NCI-H1092 (cell line): ENCODE data around the gene KEAP1.
"Not testable (repeated sequence)": the region's sequence is repeated elsewhere in the genome, so short reads cannot be mapped to it uniquely, and the experiment has no call there.

Source experiments
- DNase-seq: peaks from one replicate; lab custom pipeline; 2025; lab: John Stamatoyannopoulos, UW

KEAP1 gene

DNA sequence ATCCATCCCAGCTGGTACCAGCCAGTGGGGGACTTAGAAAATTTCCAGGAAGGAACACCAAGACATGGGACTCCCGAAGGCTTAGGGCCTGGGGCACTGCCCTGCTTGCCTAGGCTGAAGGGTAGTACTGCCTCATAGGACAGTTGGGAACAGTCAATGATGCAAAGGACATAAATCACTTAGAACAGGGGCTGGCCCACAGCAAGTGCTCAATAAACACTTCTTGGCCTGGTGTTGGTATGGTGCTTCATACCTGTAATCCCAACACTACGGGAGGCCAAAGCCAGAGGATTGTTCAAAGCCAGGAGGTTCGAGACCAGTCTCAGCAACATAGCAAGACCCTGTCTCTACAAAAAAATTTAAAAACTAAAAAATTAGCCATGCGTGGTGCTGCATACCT lies 5.8 kb downstream of the KEAP1 start:
- no peak for DNase-seq

DNA sequence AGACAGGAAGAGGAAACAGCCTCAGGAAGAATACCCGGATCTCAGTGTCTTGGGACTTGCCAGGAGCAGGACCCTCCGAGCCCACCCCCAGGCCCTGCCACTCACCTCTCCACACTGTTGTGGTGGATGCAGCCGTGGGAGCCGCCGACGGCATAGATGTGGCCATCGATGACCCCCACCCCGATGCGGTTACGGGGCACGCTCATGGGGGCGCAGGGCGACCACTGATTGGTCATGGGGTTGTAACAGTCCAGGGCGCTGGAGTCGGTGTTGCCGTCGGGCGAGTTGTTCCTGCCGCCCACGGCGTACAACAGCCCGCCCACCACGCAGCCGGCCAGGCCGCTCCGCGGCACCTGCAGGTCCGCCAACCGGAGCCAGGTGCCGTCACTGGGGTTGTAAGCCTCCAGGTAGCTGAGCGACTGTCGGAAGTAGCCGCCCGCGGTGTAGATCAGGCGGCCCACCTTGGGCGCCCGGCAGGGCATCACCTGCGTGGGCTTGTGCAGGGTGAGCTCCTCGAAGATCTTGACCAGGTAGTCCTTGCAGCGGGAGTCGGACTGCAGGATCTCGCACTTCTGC lies 11.6 kb downstream of the KEAP1 start:
- DNase-seq, result no peak

DNA sequence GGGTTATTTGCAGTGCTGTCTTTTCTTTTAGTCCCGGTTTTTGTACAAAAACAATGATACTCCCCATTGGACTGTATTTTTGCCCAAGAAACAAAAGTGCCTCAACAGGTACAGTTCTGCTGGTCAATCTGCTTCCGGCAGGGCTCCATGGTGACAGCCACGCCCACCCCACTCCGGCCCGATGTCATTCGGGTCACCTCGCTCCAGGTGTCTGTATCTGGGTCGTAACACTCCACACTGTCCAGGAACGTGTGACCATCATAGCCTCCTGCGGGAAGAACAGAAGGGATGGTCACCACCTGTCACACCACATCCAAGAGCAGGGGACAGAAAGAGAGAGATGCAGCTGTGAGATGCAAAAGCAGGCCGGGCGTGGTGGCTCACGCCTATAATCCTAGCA lies 16.6 kb downstream of the KEAP1 start:
- no peak for DNase-seq

DNA sequence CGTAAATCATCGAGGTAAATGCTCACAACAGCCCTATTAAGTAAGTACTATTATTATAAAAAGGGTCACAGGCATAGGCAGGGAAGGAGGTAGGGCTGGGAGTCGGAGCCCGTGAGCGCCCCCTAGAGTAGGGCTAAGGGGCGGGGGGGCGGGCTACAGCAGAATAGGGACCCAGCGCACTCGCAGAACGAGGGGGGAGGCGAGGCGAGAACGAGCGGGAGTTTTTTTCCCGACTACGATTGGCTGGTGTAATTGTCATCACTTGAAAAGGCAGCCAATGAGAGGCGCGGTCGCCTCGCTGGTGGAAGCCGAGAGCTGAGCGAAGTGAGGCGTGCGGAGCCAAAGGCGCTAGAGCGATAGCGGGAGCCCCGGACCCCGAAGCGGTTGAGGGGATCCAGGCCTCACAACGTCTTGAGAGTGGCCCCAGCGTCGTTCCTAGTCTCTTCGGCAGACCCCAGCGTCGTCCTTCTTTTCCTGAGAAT lies 24.2 kb downstream of the KEAP1 start:
- DNase-seq, result peak; percentile 90

DNA sequence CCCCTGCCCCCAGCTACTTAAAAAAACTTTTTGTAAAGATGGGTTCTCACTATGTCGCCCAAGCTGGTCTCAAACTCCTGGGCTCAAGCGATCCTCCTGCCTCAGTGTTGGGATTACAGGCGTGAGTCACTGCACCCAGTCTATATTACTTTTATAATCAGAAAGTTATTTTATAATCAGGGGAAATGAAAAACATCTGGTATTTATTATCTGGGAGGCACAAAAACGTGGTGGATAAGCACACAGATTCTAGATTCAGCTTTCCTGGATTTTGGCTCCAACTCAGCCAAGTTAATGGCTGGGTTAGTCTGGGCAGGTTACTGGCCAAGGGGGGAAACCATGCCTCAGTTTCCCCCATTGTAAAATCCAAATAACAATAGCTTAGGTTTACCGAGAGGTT lies 24.7 kb downstream of the KEAP1 start:
- DNase-seq, result no peak

DNA sequence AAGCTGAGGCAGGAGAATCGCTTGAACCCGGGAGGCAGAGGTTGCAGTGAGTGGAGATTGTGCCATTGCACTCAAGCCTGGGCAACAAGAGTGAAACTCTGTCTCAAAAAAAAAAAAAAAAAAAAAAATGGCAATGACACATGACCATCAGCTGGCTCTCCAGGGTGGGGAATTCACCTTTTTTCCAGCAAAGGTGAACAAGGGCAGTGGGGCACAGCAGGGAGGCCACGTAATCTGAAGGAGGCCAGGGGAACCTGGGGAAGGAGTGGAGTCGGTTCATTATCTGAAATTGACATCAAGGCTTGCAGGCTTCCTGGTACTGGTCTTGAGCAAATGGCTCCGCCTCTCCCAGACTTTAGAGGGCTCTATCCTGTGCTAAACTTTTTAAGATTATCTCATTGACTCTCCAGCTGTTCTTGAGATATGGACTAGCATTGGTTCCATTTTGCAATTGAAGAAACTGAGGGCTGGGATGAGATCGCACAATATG lies 28.1 kb downstream of the KEAP1 start:
- no peak for DNase-seq

DNA sequence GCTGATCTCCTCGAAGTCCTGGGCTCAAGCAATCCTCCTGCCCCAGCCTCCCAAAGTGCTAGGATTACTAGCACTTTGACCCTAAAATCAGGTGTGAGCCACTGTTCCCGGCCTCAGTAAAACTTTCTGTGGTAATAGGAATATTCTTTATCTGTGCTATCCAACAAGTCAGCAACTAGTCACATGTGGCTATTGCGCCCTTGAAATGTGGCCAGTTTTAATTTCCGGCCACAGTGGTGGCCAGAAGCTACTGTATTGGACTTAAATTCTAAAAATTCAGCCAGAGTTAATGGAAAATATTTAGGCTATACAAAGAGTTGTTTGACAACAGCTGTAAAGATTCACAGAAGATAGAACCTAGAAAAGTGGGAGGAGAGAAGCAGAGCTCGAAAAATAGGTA lies 30.0 kb downstream of the KEAP1 start:
- DNase-seq, result no peak

DNA sequence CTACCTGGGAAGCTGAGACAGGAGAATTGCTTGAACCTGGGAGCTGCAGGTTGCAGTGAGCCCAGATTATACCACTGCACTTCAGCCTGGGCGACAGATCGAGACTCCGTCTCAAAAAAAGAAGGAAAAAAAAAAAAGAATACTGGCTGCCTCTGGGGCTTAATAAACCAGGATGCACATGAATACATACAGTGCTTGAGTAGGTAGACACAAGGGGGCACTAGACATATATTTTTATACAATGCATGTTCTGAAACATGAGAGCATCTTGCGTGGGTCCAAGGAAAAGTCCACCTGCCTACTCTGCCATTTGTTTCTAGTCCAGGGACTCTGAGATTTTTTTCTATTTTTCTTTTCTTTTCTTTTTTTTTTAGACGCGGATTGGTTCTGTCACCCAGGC lies 31.2 kb downstream of the KEAP1 start:
- peak; percentile 23 for DNase-seq

DNA sequence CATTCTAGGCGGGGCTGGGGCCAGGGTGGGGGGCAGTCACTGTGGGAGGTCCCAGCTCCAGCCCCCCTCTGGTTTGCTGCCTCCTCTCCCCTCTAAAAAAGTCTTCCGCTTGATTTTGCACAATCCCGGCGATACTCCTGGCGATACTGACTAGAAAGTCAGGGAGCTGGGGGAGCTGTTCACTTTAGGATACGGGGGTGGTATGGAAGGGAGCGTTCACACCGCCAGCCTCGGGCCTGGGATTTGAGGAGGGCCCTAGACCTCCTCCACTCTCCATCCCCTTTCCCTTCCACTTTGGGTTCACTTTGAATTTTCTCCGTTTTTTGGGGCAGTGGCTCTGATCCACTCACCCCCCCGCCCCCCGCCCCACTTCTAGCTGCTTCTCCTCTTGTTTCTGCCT lies 35.0 kb downstream of the KEAP1 start:
- DNase-seq, result no peak

DNA sequence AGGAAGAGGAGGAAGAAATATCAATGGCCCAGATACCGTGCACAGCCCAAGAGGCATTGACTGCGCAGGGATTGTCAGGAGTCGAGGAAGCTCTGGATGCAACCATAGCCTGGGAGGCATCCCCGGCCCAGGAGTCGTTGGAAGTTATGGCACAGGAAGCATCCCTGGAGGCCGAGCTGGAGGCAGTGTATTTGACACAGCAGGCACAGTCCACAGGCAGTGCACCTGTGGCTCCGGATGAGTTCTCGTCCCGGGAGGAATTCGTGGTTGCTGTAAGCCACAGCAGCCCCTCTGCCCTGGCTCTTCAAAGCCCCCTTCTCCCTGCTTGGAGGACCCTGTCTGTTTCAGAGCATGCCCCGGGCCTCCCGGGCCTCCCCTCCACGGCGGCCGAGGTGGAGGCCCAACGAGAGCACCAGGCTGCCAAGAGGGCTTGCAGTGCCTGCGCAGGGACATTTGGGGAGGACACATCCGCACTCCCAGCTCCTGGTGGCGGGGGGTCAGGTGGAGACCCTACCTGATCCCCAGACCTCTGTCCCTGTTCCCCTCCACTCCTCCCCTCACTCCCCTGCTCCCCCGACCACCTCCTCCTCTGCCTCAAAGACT lies 36.0 kb downstream of the KEAP1 start:
- no peak for DNase-seq

DNA sequence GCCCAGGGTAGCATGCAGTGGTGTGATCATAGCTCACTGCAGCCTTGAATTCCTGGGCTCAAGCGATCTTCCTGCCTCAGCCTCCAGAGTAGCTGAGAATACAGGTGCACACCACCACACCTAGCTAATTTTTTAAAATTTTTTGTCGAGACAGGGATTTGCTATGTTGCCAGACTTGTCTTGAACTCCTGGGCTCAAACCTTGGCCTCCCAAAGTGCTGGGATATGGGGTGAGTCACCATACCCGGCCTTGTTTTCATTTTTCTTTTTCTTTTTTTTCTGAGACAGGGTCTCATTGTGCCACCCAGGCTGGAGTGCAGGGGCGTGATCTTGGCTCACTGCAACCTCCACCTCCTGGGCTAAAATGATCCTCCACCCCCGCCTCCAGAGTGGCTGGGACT lies 38.7 kb downstream of the KEAP1 start:
- DNase-seq, result no peak

DNA sequence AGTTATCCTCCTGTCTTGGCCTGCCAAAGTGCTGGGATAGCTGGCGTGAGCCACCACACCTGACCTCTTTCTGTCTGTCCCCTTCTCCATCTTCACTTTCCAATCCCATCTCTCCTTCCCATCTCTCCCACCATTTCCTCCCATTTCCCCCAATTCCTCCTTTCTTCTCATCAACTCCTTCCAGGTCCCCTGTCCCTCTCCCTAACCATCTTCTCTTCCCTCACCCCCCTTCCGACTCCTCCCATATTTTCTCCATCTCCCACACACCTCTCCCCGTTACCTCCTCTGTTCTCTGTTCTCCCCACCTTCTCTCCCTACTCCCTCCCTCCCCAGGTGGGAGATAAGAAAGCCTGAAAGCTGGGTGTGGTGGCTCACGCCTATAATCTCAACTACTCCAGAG lies 40.6 kb downstream of the KEAP1 start:
- no peak for DNase-seq

DNA sequence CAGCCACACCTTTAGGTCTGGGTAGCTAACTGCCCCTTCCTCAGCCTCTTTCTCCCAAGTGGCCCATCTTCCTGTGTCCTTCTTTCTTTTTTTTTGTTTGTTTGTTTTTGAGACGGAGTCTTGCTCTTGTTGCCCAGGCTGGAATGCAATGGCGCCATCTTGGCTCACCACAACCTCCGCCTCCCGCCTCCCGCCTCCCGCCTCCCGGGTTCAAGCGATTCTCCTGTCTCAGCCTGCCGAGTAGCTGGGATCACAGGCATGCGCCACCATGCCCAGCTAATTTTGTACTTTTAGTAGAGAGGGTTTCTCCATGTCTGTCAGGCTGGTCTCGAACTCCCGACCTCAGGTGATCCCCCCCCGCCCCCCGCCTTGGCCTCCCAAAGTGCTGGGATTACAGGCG lies 41.1 kb downstream of the KEAP1 start:
- DNase-seq, result not testable (repeated sequence)

DNA sequence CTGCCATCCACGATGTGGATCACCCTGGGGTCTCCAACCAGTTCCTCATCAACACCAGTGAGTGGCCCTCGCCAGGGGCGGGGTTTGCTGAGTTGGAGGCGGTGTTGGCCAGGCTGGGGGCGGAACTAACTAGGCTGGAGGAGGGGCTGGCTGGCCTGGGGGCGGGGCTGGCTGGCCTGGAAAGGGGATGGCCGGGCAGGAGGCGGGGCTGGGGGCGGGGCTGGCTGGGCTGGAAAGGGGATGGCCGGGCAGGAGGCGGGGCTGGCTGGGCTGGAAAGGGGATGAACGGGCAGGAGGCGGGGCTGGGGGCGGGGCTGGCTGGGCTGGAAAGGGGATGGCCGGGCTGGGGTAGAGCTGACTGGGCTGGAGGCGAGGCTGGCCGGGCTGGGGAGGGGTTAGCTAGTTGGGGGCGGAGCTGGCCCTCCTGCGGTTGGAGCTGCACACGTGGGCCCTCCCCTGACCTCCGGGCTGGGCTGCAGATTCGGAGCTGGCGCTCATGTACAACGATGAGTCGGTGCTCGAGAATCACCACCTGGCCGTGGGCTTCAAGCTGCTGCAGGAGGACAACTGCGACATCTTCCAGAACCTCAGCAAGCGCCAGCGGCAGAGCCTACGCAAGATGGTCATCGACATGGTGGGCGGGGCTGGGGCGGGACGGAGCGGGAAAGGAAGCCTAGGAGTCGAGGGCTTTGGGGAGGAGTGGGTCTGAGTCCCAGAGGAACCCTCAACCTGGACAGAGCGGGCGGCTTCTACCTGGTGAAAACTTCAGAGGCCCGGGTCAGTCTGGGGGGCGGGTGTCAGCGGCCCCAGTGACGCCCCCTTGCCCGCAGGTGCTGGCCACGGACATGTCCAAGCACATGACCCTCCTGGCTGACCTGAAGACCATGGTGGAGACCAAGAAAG lies 41.9 kb downstream of the KEAP1 start:
- DNase-seq, result peak; percentile 55

DNA sequence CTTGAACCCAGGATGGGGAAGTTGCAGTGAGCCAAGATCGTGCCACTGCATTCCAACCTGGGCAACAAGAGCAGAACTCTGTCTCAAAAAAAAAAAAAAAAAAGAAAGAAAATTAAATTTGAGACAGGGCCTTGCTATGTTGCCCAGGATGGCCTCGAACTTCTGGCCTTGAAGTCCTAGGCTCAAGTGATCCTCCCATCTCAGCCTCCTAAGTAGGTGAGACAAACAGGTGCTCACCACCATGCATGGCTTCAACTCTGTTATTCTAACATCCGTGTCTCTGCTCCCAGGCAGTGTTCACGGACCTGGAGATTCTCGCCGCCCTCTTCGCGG lies 42.5 kb downstream of the KEAP1 start:
- DNase-seq, result no peak

DNA sequence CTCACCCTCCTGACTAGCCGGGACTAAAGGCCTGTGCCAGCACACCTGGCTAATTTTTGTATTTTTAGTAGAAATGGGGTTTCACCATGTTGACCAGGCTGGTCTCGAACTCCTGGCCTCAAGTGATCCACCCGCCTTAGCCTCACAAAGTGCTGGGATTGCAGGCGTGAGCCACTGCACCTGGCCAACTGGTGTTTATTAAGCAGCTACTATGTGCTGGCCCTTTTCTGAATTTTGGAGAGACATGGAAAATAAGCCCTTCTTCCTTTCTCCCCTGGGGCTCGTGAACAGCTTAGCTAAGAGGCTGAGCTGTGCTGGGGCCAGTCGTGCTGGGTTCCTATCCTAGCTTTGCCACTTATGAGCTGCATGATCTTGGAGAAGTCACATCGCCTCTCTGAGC lies 44.4 kb downstream of the KEAP1 start:
- DNase-seq, result not testable (repeated sequence)

DNA sequence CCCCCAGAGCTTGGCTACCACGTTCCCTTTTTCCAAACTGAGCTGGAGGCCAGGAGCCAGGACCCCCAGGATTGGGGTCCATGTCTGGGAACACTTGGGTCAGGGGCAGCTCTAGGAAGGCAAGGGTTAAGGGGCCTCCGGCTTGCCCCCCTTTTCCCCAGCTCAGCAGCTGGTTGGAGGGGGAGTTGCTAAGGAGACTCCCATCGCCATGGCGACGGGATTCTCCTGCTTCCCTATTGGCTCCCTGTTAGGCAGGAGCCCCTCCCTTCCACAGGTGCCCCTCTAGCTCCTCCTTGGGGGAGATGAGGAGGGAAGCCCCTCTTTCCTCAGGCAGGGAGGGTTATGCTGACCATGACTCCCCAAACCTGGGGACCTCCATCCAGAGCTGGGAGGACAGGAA lies 48.9 kb downstream of the KEAP1 start:
- DNase-seq, result no peak

DNA sequence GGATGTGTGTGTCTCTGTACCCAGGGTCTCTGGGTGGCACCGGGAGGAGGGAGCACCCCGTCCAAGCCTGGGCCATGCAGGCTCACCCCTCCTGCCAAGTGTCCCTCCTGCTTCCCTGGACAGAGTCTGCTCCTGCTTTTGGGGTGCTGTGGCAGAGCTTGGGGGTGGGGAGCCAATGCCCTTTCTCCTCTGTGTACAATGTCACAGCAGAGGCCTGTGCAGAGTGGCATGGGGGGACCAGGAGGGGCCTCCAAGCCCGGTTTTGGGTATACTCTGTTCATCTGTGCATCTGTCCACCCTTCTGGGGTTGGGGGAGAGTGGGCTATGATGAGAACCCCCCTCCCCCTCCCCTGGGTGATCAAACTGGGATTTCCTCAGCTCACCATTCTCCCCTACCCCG lies 49.3 kb downstream of the KEAP1 start:
- DNase-seq, result no peak

DNA sequence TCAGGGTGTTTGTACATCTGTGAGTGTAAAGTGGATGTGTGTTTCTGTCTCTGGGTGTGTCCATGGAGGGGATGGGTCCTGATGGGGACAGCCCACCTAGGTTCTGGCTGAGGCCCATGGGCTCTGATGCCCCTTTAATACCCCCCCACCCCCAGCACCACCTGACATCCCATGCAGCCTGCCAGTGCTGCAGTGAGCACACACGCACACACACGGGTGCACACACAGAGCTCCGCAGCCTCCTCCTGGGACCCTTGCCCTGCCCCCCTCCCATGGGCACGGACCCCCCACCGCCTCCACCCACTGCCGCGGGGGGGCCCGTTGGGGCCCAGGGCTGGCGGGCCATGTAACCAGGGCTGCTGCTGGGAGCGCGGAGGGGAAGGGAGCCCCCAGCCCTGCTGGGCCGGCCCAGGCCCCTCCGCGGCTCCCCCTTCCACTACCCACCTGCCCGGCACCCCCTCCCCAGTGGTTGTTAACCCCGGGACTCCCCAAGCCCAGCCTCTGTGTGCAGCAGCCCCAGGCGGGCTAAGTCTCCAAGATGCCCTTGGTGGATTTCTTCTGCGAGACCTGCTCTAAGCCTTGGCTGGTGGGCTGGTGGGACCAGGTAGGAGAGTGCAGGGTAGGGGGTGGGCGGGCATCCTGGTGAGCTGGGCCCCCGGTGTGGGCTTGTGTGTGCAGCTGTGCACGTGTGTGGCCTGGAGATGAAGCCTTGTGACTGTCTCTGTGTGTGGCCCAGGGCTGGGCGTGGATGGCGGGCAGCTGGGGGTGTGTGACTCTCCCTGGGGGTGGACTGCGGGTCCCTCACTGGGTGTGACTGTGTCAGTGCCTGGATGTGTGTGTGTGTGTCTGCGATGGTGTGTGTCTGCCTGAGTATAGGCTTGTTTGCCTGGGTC lies 50.2 kb downstream of the KEAP1 start:
- DNase-seq, result no peak

DNA sequence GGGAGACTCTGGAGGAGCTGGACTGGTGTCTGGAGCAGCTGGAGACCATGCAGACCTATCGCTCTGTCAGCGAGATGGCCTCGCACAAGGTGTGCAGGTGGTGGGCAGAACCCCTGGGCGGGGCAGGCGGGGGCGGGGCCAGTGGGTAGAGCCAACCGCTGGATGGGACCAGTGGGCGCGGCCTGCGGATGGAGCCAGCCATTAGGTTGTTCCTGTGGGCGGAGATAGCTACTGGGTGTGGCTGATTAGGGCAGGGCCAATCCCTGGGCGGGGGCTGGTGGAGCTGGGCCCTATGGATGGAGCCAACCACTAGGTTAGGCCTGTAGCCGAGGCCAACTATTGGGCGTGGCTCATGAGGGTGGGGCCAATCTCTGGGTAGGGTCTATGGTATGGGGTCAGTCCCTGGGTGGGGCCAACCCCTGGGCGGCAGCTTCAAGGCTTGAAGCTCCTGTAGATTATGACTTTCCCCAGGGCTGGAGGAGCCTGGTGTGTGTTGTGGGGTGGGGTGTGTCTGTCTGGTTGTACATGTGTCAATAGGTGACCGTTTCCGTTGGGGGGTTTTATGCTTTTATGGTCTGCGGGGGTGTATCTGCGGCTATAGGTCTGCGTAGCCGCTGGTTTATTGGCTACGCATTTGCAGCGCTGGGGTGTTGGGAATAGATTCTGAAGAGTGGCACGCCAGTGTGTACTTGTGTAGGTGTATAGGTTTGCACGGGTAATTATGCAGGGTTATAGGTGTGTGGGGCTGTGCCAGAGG lies 52.1 kb downstream of the KEAP1 start:
- DNase-seq, result no peak

DNA sequence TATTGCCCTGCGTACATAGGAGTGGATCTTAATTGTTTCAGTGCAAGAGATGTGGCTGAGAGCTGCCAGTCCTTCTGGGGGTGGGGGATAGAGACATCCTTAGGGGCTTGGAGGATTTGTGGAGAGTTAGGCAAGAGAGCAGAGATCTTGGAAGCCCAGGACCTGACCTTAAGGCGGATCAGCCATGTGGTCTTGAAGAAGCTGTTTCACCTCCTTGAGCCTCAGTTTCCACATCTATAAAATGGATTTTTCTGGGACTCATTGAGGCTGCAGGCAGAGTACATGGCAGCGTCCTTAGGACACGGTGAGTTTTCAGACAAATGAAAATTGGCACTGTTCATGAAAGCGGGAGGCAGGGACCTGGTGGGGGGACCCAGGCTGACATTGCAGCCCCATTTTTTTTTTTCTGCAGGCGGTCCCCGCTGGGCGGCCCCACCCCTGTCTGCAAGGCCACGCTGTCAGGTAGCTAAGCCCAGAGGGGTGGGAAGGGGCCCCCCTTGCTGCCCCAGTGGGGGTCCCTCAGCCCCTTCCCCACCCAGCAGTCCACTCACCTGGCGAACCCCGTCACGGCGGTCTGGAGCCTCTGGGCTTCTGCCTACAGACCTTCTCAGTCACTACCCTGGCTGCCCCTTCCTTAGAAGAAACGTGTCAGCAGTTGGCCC lies 52.8 kb downstream of the KEAP1 start:
- DNase-seq, result no peak
